DOHH2 (cell line): Measurements from ENCODE around the gene CDK6.

Experiments
- H3F3A ChIP-seq: fragments of 200-600 bp; sonication (generic), shearing (Covaris generic); 2 replicates; pipeline ENCODE4 v1.6.0; 2016; ENCODE audit warnings: antibody characterized with exemption, mild to moderate bottlenecking; ENCODE audit not compliant: control insufficient read depth, insufficient read depth
- H3K27ac ChIP-seq: fragments of 200-600 bp; sonication (generic); 2 replicates; pipeline ENCODE4 v1.5.1; 2014; ENCODE audit warnings: low read depth, mild to moderate bottlenecking, low read length, moderate library complexity
- H3K27me3 ChIP-seq: fragments of 200-600 bp; sonication (generic); 2 replicates; pipeline ENCODE4 v1.6.1; 2014; ENCODE audit warnings: mild to moderate bottlenecking, low read length, mixed read lengths; ENCODE audit not compliant: control insufficient read depth
- H3K36me3 ChIP-seq: fragments of 200-600 bp; sonication (generic); 2 replicates; pipeline ENCODE4 v1.6.1; 2014; ENCODE audit warnings: mild to moderate bottlenecking, low read length, moderate library complexity, mixed read lengths; ENCODE audit not compliant: control insufficient read depth
- H3K4me1 ChIP-seq: fragments of 200-600 bp; sonication (generic); 2 replicates; pipeline ENCODE4 v1.6.1; 2014; ENCODE audit warnings: mild to moderate bottlenecking, low read length, mixed read lengths; ENCODE audit not compliant: control insufficient read depth
- H3K4me2 ChIP-seq: fragments of 200-600 bp; sonication (generic); 2 replicates; pipeline ENCODE4 v1.6.0; 2014; ENCODE audit warnings: mild to moderate bottlenecking, low read length, moderate library complexity
- H3K4me3 ChIP-seq: fragments of 200-600 bp; sonication (generic); 2 replicates; pipeline ENCODE4 v1.5.1; 2014; ENCODE audit warnings: mild to moderate bottlenecking, low read length, mixed read lengths
- H3K79me2 ChIP-seq: fragments of 200-600 bp; sonication (generic); 2 replicates; pipeline ENCODE4 v1.6.1; 2014; ENCODE audit warnings: mild to moderate bottlenecking, low read length, mixed read lengths; ENCODE audit not compliant: control insufficient read depth
- H3K9me2 ChIP-seq: fragments of 200-600 bp; sonication (generic); replicated peaks from 2 replicates; pipeline ENCODE4 v1.6.1; 2014; ENCODE audit warnings: mild to moderate bottlenecking, low read length, mixed read lengths; ENCODE audit not compliant: control insufficient read depth
- H3K9me3 ChIP-seq: fragments of 200-600 bp; sonication (generic); 2 replicates; pipeline ENCODE4 v1.6.1; 2014; ENCODE audit warnings: antibody characterized with exemption, low read length, mixed read lengths; ENCODE audit not compliant: control insufficient read depth, insufficient read depth
- H4K20me1 ChIP-seq: fragments of 200-600 bp; sonication (generic); 2 replicates; pipeline ENCODE4 v1.6.0; 2014; ENCODE audit warnings: low read depth, mild to moderate bottlenecking, antibody characterized with exemption, low read length, moderate library complexity; ENCODE audit not compliant: control insufficient read depth, insufficient read depth
- EZH2phosphoT487 ChIP-seq: fragments of 200-600 bp; sonication (generic); IDR thresholded peaks from 2 replicates; pipeline ENCODE4 v1.6.1; 2017; ENCODE audit warnings: borderline replicate concordance, mild to moderate bottlenecking, antibody characterized with exemption, low read length, moderate library complexity, mixed read lengths
- TF ChIP-seq, protein P1 (sequence below): fragments of 200-600 bp; sonication (generic); IDR thresholded peaks from one replicate; pipeline ENCODE4 v1.5.1; 2014; ENCODE audit warnings: antibody characterized with exemption, mild to moderate bottlenecking, low read depth, low read length; ENCODE audit not compliant: poor library complexity, severe bottlenecking

The CDK6 gene

DNA sequence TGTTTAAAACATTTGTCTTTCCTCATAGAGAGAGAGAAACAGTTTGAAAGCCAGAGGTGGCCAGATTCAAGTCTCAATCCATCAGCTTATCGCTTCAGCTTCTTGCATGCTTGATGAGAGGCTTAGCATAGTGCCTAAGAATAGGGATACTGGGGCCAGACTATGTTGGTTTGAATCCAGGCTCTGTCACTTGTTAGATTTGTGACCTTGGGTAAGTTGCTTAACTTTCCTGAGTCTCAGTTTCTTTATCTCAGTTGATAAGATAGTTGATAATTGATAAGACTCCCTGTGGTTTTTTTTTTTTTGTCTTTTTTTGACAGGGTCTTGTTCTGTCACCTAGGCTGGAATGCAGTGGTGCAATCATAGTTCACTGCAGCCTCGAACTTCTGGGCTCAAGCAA lies 12.1 kb upstream of the CDK6 start:
- no peak overlapping the region for H3K4me2 ChIP-seq

DNA sequence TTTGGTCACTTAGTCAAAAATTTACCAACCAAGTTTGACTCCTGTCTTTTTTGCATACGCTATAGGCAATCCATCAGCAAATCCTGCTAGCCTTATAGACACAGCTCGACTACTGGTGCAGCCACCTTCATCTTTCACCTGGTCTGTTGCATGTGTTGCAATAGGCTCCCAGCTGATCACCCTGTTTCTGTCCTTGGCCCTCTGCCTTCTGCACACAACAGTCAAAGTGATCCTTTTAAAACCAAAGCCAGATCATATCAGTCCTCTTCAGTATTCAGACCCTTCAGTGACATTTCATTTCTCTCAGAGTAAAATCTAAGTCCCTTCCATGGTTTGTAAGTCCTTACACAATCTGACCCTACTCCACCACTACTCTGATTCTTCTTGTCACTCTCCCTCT lies 10.9 kb upstream of the CDK6 start:
- H3K27me3 ChIP-seq: peaks cover 57% of the 10 kb centered on the region
- no peaks in the 10 kb centered on the region for H3K36me3 ChIP-seq
- no peaks in the 10 kb centered on the region for H3K9me3 ChIP-seq
- H3K4me2 ChIP-seq: no peak overlapping the region
- no peaks in the 10 kb centered on the region for H3K4me1 ChIP-seq
- H3K4me3 ChIP-seq: no peak overlapping the region
- H3F3A ChIP-seq: no peaks in the 10 kb centered on the region
- no peak overlapping the region for H3K27ac ChIP-seq
- H3K9me2 ChIP-seq: no peaks in the 10 kb centered on the region
- TF ChIP-seq, protein P1, sequence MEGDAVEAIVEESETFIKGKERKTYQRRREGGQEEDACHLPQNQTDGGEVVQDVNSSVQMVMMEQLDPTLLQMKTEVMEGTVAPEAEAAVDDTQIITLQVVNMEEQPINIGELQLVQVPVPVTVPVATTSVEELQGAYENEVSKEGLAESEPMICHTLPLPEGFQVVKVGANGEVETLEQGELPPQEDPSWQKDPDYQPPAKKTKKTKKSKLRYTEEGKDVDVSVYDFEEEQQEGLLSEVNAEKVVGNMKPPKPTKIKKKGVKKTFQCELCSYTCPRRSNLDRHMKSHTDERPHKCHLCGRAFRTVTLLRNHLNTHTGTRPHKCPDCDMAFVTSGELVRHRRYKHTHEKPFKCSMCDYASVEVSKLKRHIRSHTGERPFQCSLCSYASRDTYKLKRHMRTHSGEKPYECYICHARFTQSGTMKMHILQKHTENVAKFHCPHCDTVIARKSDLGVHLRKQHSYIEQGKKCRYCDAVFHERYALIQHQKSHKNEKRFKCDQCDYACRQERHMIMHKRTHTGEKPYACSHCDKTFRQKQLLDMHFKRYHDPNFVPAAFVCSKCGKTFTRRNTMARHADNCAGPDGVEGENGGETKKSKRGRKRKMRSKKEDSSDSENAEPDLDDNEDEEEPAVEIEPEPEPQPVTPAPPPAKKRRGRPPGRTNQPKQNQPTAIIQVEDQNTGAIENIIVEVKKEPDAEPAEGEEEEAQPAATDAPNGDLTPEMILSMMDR: no peak
- H3K79me2 ChIP-seq: no peaks in the 10 kb centered on the region
- no peaks in the 10 kb centered on the region for H4K20me1 ChIP-seq

More for the DNA sequence above, 12.1 kb upstream of the CDK6 start:
- H3K27ac ChIP-seq: no peak overlapping the region
- no peaks in the 10 kb centered on the region for H3K9me3 ChIP-seq
- no peaks in the 10 kb centered on the region for H3K36me3 ChIP-seq
- no peaks in the 10 kb centered on the region for H3K79me2 ChIP-seq
- no peaks in the 10 kb centered on the region for H3K4me1 ChIP-seq
- H3K27me3 ChIP-seq: peaks cover 46% of the 10 kb centered on the region
- H3F3A ChIP-seq: no peaks in the 10 kb centered on the region
- H3K9me2 ChIP-seq: no peaks in the 10 kb centered on the region
- TF ChIP-seq EZH2phosphoT487: no peak
- TF ChIP-seq, protein P1: no peak
- H3K4me3 ChIP-seq: no peak overlapping the region
- no peaks in the 10 kb centered on the region for H4K20me1 ChIP-seq

DNA sequence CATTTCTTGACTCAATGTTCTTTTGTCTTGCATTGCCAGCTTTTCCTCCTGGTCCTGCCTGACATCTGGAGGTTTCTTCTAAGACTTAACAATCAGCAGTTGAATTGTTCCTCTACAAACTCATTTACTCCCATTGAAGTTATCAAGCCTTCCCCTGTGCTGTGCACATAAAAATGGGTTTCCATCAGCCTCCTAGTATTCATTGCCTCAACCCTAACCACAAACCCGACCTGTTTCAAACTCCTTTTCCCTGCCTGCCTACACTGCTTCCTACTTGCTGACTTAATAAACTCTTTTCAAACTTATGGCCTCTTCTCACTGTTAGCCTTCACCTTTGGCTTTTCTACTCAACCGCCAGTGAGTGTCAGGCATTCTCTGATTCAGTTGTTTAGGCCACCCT lies 9.4 kb upstream of the CDK6 start:
- Histone ChIP-seq H3K9me3 (no peaks in the 10 kb centered on the region), H3K27me3 (peaks cover 69% of the 10 kb centered on the region), H3K9me2 (no peaks in the 10 kb centered on the region), H3K79me2 (no peaks in the 10 kb centered on the region), H4K20me1 (no peaks in the 10 kb centered on the region), H3K4me2 (no peak overlapping the region), H3K4me1 (no peaks in the 10 kb centered on the region), H3F3A (no peaks in the 10 kb centered on the region), H3K4me3 (no peak overlapping the region), H3K36me3 (no peaks in the 10 kb centered on the region), H3K27ac (no peak overlapping the region)
- TF ChIP-seq, protein P1: no peak
- no peak for TF ChIP-seq EZH2phosphoT487

DNA sequence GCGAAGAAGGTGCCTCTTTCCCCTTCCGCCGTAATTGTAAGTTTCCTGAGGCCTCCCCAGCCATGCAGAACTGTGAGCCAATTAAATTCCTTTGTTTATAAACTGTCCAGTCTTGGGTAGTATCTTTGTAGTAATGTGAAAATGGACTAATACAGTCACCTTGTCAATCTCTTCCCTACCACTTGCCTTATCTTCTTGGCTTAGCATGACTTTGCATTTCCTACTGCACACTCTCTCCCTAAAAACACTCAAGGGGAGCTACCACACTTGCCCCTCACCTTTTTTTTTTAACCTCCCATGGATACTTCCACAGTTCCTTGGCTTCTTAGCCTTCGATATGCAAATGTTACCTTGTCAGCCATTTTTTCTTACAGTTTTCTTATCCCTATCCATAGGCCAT lies 7.4 kb upstream of the CDK6 start:
- Histone ChIP-seq H3K27me3 (peaks cover 77% of the 10 kb centered on the region), H3K27ac (no peak overlapping the region), H3K36me3 (no peaks in the 10 kb centered on the region), H3K79me2 (no peaks in the 10 kb centered on the region), H3K4me2 (no peak overlapping the region), H4K20me1 (no peaks in the 10 kb centered on the region), H3K4me3 (no peak overlapping the region), H3K9me3 (no peaks in the 10 kb centered on the region), H3K4me1 (no peaks in the 10 kb centered on the region), H3K9me2 (no peaks in the 10 kb centered on the region), H3F3A (no peaks in the 10 kb centered on the region)
- TF ChIP-seq EZH2phosphoT487: no peak
- TF ChIP-seq, protein P1: no peak
